ENCODE data around the gene LTO1.
A peak's percentile ranks its signal among the peaks of the same experiment; 100 is the strongest.
"Not testable (repeated sequence)": the region's sequence is repeated elsewhere in the genome, so short reads cannot be mapped to it uniquely, and the experiment has no call there.

LTO1 gene

GRCh38 chr11:69692422-69692821 is 17.3 kb upstream of the LTO1 start:
- no peak overlapping the region for H3K27ac Mint-ChIP-seq
- no peaks in the 10 kb centered on the region for H3K9me3 Mint-ChIP-seq
- peaks cover 11% of the 10 kb centered on the region for H3K4me1 Mint-ChIP-seq (ENCODE audit: low read depth)
- H3K36me3 Mint-ChIP-seq (ENCODE audit: low read depth): no peaks in the 10 kb centered on the region
- H3K27me3 Mint-ChIP-seq: peaks cover 59% of the 10 kb centered on the region
- H3K4me3 Mint-ChIP-seq: no peak overlapping the region

DNA sequence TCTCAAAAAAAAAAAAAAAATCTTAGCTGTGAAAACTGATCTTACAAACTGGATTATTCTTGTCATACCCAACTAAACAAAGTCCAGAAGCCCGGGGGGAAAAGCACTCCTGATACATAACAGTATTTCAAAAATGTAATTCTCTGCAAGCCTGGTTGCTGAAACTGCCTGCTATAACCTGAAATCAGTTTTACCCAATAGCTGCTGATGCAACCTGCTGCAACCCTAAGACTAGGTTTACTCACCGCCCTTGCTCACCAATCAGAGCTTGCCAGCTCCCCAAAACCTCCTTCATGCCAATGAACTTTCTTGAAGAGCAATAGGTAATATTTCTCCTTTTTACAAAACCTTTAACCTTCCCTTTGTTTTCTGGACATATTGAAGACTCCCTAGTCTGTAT is 16.3 kb upstream of the LTO1 start:
- Mint-ChIP-seq H3K4me1 (ENCODE audit: low read depth) (peaks cover 11% of the 10 kb centered on the region), H3K27me3 (peaks cover 52% of the 10 kb centered on the region), H3K4me3 (no peak overlapping the region), H3K9me3 (no peaks in the 10 kb centered on the region), H3K36me3 (ENCODE audit: low read depth) (no peaks in the 10 kb centered on the region), H3K27ac (no peak overlapping the region)

GRCh38 chr11:69689484-69690319 is 14.5 kb upstream of the LTO1 start:
- Mint-ChIP-seq H3K36me3 (ENCODE audit: low read depth) (no peaks in the 10 kb centered on the region), H3K4me3 (no peak overlapping the region), H3K4me1 (ENCODE audit: low read depth) (peaks cover 14% of the 10 kb centered on the region), H3K27ac (no peak overlapping the region), H3K27me3 (peaks cover 47% of the 10 kb centered on the region), H3K9me3 (no peaks in the 10 kb centered on the region)

- H3K36me3 Mint-ChIP-seq (ENCODE audit: low read depth); H3K4me3 Mint-ChIP-seq; H3K27ac Mint-ChIP-seq; H3K9me3 Mint-ChIP-seq: not testable (repeated sequence)
- Mint-ChIP-seq H3K27me3 (peaks cover 47% of the 10 kb centered on the region), H3K4me1 (ENCODE audit: low read depth) (peaks cover 14% of the 10 kb centered on the region)
Observed at GRCh38 chr11:69687969-69688771, 13.0 kb upstream of the LTO1 start.

GRCh38 chr11:69686856-69687255 is 11.7 kb upstream of the LTO1 start:
- no peak overlapping the region for H3K27ac Mint-ChIP-seq
- no peaks in the 10 kb centered on the region for H3K36me3 Mint-ChIP-seq (ENCODE audit: low read depth)
- no peak overlapping the region for H3K4me3 Mint-ChIP-seq
- H3K4me1 Mint-ChIP-seq (ENCODE audit: low read depth): peaks cover 14% of the 10 kb centered on the region
- H3K27me3 Mint-ChIP-seq: peaks cover 35% of the 10 kb centered on the region
- H3K9me3 Mint-ChIP-seq: no peaks in the 10 kb centered on the region

DNA sequence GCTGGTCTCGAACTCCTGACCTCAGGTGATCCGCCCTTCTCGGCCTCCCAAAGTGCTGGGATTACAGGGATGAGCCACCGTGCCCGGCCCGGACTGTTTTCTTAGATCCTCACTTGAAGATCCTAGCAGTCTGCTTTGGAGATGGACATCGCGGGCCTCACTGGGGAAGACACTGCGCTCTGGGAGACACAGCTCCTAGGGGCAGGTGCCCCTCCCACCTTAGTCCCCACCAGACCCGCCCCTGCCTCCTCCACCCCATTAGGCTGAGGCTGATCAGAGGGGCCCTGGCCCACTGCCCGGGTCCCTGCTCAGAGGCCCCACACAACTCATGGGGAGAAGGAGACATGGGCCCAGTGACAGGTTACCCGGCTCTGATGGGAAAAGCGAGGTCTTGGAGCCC is 11.3 kb upstream of the LTO1 start:
- Mint-ChIP-seq H3K4me1 (ENCODE audit: low read depth) (peaks cover 14% of the 10 kb centered on the region), H3K27ac (no peak overlapping the region), H3K9me3 (no peaks in the 10 kb centered on the region), H3K27me3 (peaks cover 31% of the 10 kb centered on the region), H3K36me3 (ENCODE audit: low read depth) (no peaks in the 10 kb centered on the region), H3K4me3 (no peak overlapping the region)

DNA sequence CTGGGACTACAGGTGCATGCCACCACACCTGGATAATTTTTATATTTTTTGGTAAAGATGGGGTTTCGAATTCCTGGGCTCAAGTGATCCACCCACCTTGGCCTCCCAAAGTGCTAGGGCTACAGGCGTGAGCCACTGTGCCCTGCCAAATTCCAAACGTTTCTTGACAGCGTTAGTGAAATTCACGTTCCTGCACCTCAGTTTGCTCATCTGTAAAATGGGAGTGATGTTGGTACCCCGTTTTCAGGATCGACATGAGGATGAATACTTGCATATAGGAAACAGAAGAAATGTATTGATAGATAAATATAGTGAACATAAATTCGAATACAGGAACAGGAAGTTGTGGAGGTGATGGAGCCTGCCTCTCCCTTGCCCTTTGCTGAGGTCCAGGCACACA is 10.2 kb upstream of the LTO1 start:
- H3K27me3 Mint-ChIP-seq: peaks cover 26% of the 10 kb centered on the region
- H3K4me1 Mint-ChIP-seq (ENCODE audit: low read depth): peaks cover 14% of the 10 kb centered on the region
- H3K9me3 Mint-ChIP-seq: no peaks in the 10 kb centered on the region
- no peak overlapping the region for H3K4me3 Mint-ChIP-seq
- no peak overlapping the region for H3K27ac Mint-ChIP-seq
- H3K36me3 Mint-ChIP-seq (ENCODE audit: low read depth): no peaks in the 10 kb centered on the region

GRCh38 chr11:69684651-69685050 is 9.5 kb upstream of the LTO1 start:
- peaks cover 21% of the 10 kb centered on the region for H3K27me3 Mint-ChIP-seq
- peaks cover 11% of the 10 kb centered on the region for H3K4me1 Mint-ChIP-seq (ENCODE audit: low read depth)
- H3K9me3 Mint-ChIP-seq: no peaks in the 10 kb centered on the region
- H3K36me3 Mint-ChIP-seq (ENCODE audit: low read depth): no peaks in the 10 kb centered on the region
- no peak overlapping the region for H3K27ac Mint-ChIP-seq
- no peak overlapping the region for H3K4me3 Mint-ChIP-seq

DNA sequence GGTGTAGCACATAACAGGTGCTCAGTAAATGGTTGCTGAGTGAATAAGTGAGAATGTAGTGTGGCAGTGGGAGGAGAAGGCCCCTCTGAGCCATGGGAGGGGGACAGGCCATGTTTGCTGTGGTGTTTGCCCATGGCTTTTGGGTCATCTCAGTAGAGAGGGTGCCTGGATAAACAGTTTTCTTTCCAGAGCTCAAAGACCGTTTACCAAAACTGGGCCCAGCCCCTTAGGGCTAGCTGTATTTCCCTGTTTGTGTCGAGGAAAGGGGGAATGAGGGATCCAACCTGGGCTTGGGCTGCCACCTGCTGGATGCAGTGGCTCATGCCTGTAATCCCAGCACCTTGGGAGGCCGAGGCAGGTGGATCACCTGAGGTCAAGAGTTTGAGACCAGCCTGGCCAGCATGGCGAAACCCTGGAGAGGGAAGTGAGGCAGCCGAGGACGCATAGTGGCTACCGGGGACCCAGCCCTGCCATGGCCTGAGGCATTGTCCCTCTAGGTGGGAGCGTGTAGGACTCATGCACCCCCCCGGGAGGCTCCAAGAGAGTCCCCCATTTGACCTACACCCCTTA is 8.7 kb upstream of the LTO1 start:
- no peaks in the 10 kb centered on the region for H3K9me3 Mint-ChIP-seq
- no peak overlapping the region for H3K27ac Mint-ChIP-seq
- H3K4me1 Mint-ChIP-seq (ENCODE audit: low read depth): peaks cover 8% of the 10 kb centered on the region
- peaks cover 18% of the 10 kb centered on the region for H3K27me3 Mint-ChIP-seq
- no peaks in the 10 kb centered on the region for H3K36me3 Mint-ChIP-seq (ENCODE audit: low read depth)
- no peak overlapping the region for H3K4me3 Mint-ChIP-seq

DNA sequence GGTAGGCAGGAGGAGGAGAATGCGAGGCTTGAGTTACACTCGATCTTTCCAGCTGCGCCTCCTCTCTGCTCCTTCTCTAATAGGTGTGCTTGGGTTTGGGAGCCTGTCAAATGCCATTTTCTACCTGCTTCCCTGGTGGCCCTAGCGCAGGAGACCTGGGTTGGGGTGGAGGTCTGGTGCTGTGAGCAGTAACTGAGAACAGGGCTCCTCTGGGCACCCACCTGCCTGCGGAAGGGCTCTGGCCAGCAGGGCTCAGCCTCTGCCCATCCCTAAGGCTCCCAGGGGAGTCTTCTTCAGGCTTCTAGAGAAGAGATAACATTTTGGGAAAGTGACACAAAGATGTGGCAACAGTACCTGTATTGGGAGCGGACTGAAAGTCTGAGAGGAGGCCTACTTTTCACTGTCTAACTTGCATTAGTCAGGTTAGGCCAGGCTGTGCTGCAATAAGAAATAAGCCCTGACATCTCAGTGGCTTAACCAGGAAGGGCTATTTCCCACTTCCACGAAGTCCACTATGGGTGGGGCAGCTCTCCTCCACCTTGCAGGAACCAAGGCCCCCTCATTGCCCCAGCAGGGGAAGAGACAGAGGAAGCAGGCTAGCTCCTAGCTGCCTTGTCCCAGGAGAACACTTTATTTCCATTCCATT is 7.7 kb upstream of the LTO1 start:
- Mint-ChIP-seq H3K36me3 (ENCODE audit: low read depth) (no peaks in the 10 kb centered on the region), H3K27me3 (peaks cover 14% of the 10 kb centered on the region), H3K27ac (no peak overlapping the region), H3K9me3 (no peaks in the 10 kb centered on the region), H3K4me3 (no peak overlapping the region), H3K4me1 (ENCODE audit: low read depth) (peaks cover 4% of the 10 kb centered on the region)

DNA sequence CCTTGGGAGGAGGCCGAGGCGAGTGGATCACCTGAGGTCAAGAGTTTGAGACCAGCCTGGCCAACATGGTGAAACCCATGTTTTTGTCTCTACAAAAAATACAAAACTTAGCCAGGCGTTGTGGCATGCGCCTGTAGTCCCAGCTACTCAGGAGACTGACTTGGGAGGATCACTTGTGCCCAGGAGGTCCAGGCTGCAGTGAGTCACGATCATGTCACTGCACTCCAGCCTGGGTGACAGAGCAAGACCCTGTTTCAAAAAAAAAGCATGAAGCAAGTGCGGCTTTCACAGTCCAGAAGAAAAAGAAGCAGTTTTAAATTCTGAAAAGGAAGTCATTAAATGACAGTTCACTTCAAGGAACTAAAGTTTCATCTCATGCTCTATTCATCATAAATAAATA is 7.1 kb upstream of the LTO1 start:
- H3K4me3 Mint-ChIP-seq: no peak overlapping the region
- H3K27ac Mint-ChIP-seq: no peak overlapping the region
- H3K9me3 Mint-ChIP-seq: no peaks in the 10 kb centered on the region
- H3K4me1 Mint-ChIP-seq (ENCODE audit: low read depth): peaks cover 4% of the 10 kb centered on the region
- no peaks in the 10 kb centered on the region for H3K36me3 Mint-ChIP-seq (ENCODE audit: low read depth)
- peaks cover 14% of the 10 kb centered on the region for H3K27me3 Mint-ChIP-seq

DNA sequence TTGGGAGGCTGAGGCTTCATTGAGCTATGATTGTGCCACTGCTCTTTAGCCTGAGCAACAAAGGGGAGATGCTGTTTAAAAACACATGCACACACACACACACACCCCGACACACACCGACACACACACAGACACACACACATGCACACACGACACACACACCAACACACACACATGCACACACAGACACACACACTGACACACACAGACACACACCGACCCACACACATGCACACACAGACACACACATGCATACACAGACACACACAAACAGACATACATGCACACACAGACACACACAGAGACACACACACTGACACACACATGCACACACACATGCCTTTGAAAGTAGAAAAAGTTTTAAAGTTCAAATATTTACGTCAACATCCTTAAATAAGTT is 5.5 kb upstream of the LTO1 start:
- H3K27ac Mint-ChIP-seq: no peak overlapping the region
- H3K4me3 Mint-ChIP-seq: no peak overlapping the region
- no peaks in the 10 kb centered on the region for H3K4me1 Mint-ChIP-seq (ENCODE audit: low read depth)
- no peaks in the 10 kb centered on the region for H3K9me3 Mint-ChIP-seq
- no peaks in the 10 kb centered on the region for H3K36me3 Mint-ChIP-seq (ENCODE audit: low read depth)
- H3K27me3 Mint-ChIP-seq: peaks cover 11% of the 10 kb centered on the region

DNA sequence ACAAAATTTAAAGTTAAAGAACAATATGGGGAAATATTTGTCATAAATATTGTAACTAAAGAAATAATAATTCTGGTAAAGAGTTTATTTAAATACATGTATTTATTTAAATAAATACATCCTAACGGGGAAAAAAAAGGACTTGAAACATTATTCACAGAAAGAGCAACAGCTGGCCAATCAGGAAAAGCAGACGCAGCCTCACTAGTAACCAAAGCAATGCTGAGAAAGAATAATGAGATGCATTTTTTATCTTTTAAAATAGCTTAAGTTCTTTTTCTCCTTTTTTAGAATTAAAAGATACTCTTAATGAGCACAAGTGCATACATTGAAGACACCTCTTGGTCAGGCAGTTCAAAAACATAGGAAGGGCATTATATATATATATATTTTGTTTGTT is 2.6 kb upstream of the LTO1 start:
- no peak overlapping the region for H3K27ac Mint-ChIP-seq
- H3K36me3 Mint-ChIP-seq (ENCODE audit: low read depth): peaks cover 7% of the 10 kb centered on the region
- no peak overlapping the region for H3K4me3 Mint-ChIP-seq
- peaks cover 6% of the 10 kb centered on the region for H3K27me3 Mint-ChIP-seq
- H3K9me3 Mint-ChIP-seq: no peaks in the 10 kb centered on the region
- peaks cover 22% of the 10 kb centered on the region for H3K4me1 Mint-ChIP-seq (ENCODE audit: low read depth)

- peak overlapping the region; percentile 92 for H3K4me3 Mint-ChIP-seq
- peaks cover 6% of the 10 kb centered on the region for H3K27me3 Mint-ChIP-seq
- H3K27ac Mint-ChIP-seq: peak overlapping the region; percentile 90
- peaks cover 30% of the 10 kb centered on the region for H3K36me3 Mint-ChIP-seq (ENCODE audit: low read depth)
- H3K9me3 Mint-ChIP-seq: no peaks in the 10 kb centered on the region
- peaks cover 37% of the 10 kb centered on the region for H3K4me1 Mint-ChIP-seq (ENCODE audit: low read depth)
Observed at GRCh38 chr11:69674267-69674885, 777 bp downstream of the LTO1 start.
